Liver (tissue), 9 donors: Measurements from ENCODE around the gene ZNF467. TPM values are rescaled to one million over a fixed set of nuclear protein-coding genes. Genes with fewer than 3 reads are reported as not detected.

Experiments used
- DNase-seq: peaks from one replicate; pipeline ENCODE4 v3.0.0-alpha.2; 2017; ENCODE audit warnings: low spot score
- H3K27ac ChIP-seq, 2 donors: one replicate each; pipeline ENCODE4 v1.7.0; 2013; ENCODE audit warnings: inconsistent platforms in 2 of 2, low read length in 2 of 2, control low read depth in 1 of 2, low read depth in 1 of 2, mild to moderate bottlenecking in 1 of 2
- H3K27me3 ChIP-seq, 4 donors: one replicate each; pipeline versions ENCODE4 v1.6.1 to v1.7.0; 2013; ENCODE audit warnings: low read length in 3 of 4, inconsistent platforms in 1 of 4, mild to moderate bottlenecking in 1 of 4, moderate library complexity in 1 of 4; ENCODE audit not compliant: control insufficient read depth in 4 of 4, insufficient read depth in 4 of 4
- H3K36me3 ChIP-seq, 4 donors: one replicate each; pipeline versions ENCODE4 v1.6.1 to v1.7.0; 2013; ENCODE audit warnings: low read length in 3 of 4, mild to moderate bottlenecking in 3 of 4, low read depth in 1 of 4, moderate library complexity in 1 of 4; ENCODE audit not compliant: control insufficient read depth in 4 of 4, insufficient read depth in 3 of 4
- H3K4me1 ChIP-seq, 4 donors: one replicate each; pipeline versions ENCODE4 v1.6.1 to v1.7.0; 2013; ENCODE audit warnings: low read length in 3 of 4, mild to moderate bottlenecking in 3 of 4, moderate library complexity in 1 of 4; ENCODE audit not compliant: control insufficient read depth in 4 of 4, insufficient read depth in 4 of 4
- H3K4me3 ChIP-seq, 3 donors: one replicate each; pipeline versions ENCODE4 v1.6.1 to v1.7.0; 2013; ENCODE audit warnings: low read length in 3 of 3, control low read depth in 1 of 3, low read depth in 1 of 3, mild to moderate bottlenecking in 1 of 3
- H3K9ac ChIP-seq, 2 donors: one replicate each; pipeline ENCODE4 v1.7.0; 2013; ENCODE audit warnings: low read length in 2 of 2, mild to moderate bottlenecking in 2 of 2, moderate library complexity in 2 of 2, control low read depth in 1 of 2, low read depth in 1 of 2
- H3K9me3 ChIP-seq, 4 donors: one replicate each; pipeline versions ENCODE4 v1.6.1 to v1.7.0; 2013; ENCODE audit warnings: low read length in 3 of 4; ENCODE audit not compliant: control insufficient read depth in 4 of 4
- ATF3 ChIP-seq: IDR thresholded peaks from 2 replicates; pipeline ENCODE4 v1.6.1; 2016; ENCODE audit warnings: antibody characterized with exemption
- CTCF ChIP-seq: fragments of 150-350 bp; IDR thresholded peaks from 2 replicates; pipeline ENCODE4 v1.5.1; 2017; ENCODE audit warnings: improper control_type of control experiment, low read depth, low read length; ENCODE audit not compliant: missing input control
- EGR1 ChIP-seq, 2 donors: IDR thresholded peaks; 2 replicates each; pipeline ENCODE4 v1.6.1; 2016 to 2018; ENCODE audit warnings: antibody characterized with exemption in 2 of 2, low read depth in 2 of 2
- FOXA1 ChIP-seq: IDR thresholded peaks from 2 replicates; pipeline ENCODE4 v1.6.1; 2016; ENCODE audit warnings: antibody characterized with exemption
- FOXA2 ChIP-seq: IDR thresholded peaks from 2 replicates; pipeline ENCODE4 v1.6.1; 2016; ENCODE audit warnings: antibody characterized with exemption
- GABPA ChIP-seq, 2 donors: IDR thresholded peaks in 1 of 2; conservative IDR thresholded peaks in 1 of 2; 2 replicates each; pipeline ENCODE4 v1.6.1; 2016; ENCODE audit warnings: antibody characterized with exemption in 2 of 2, mild to moderate bottlenecking in 1 of 2, moderate library complexity in 1 of 2
- HNF4G ChIP-seq: IDR thresholded peaks from 2 replicates; pipeline ENCODE4 v1.6.1; 2016; ENCODE audit warnings: antibody characterized with exemption
- MAX ChIP-seq: IDR thresholded peaks from 2 replicates; pipeline ENCODE4 v1.6.1; 2016; ENCODE audit warnings: antibody characterized with exemption
- RAD21 ChIP-seq, 2 donors: IDR thresholded peaks; 2 replicates each; pipeline ENCODE4 v1.6.1; 2016; ENCODE audit warnings: antibody characterized with exemption in 2 of 2, mild to moderate bottlenecking in 2 of 2
- REST ChIP-seq: IDR thresholded peaks from 2 replicates; pipeline ENCODE4 v1.6.1; 2016; ENCODE audit warnings: antibody characterized with exemption, mild to moderate bottlenecking
- SP1 ChIP-seq: IDR thresholded peaks from 2 replicates; pipeline ENCODE4 v1.6.1; 2018; ENCODE audit warnings: antibody characterized with exemption, mild to moderate bottlenecking
- YY1 ChIP-seq: IDR thresholded peaks from 2 replicates; pipeline ENCODE4 v1.6.1; 2016; ENCODE audit warnings: antibody characterized with exemption, mild to moderate bottlenecking
- ZBTB33 ChIP-seq: IDR thresholded peaks from 2 replicates; pipeline ENCODE4 v1.6.1; 2016; ENCODE audit warnings: antibody characterized with exemption
- WGBS: extraction: QIAGEN DNeasy Blood & Tissue Kit; methylation state at CpG from one replicate; pipeline ENCODE4 v1.1.7; 2013; 5-methylcytosine and 5-hydroxymethylcytosine counted together
- polyA plus RNA-seq, 2 donors: library from polyadenylated mRNA; stranded (reverse) in 1 of 2; unstranded in 1 of 2; fragments of 200-250 nt in 1 of 2; fragments of >200 nt in 1 of 2; fragmentation: Nextera tagmentation in 1 of 2; extraction: Ambion mirVana in 1 of 2; gene quantifications; one replicate each; pipeline versions ENCODE4 v1.2.1 to v1.2.3, GENCODE V29; 2013 to 2015
- total RNA-seq, 2 donors: library from RNA; depleted of rRNA; stranded (reverse); fragments of >200 nt; gene quantifications; one replicate each; pipeline ENCODE4 v1.2.3, GENCODE V29; 2014
- donor health status: healthy.
- donor health status: healthy.
- donor health status: healthy.
- donor health status: healthy.
- donor health status: healthy.

Gene ZNF467
- total and polyA plus RNA-seq, 4 donors: 2.8 to 4.0 (median 3.7) TPM

- no peak overlapping the region for H3K27ac ChIP-seq
- no peak overlapping the region for H3K9ac ChIP-seq
- TF ChIP-seq REST: no peak
- TF ChIP-seq HNF4G: no peak
- TF ChIP-seq CTCF: no peak
- TF ChIP-seq YY1: no peak
- no peak for TF ChIP-seq MAX
- no peak for TF ChIP-seq ATF3
- TF ChIP-seq SP1: no peak
- no peak for TF ChIP-seq RAD21 (IDR thresholded peaks at IDR 0.05)
- no peak for TF ChIP-seq FOXA2
- no peak for TF ChIP-seq EGR1 (IDR thresholded peaks at IDR 0.05; ENCODE audit: low read depth in 2 of 2)
- TF ChIP-seq GABPA (IDR thresholded peaks at IDR 0.05 in 1 of 2, conservative IDR thresholded peaks at IDR 0.05 in 1 of 2): no peak
- no peak for TF ChIP-seq FOXA1
- no peak for TF ChIP-seq ZBTB33
- 89% methylated on average over 12 of the region's 12 CpGs for WGBS
- H3K4me3 ChIP-seq: no peak overlapping the region
- H3K9me3 ChIP-seq: no peaks in the 10 kb centered on the region
- no peaks in the 10 kb centered on the region for H3K36me3 ChIP-seq
- no peaks in the 10 kb centered on the region for H3K27me3 ChIP-seq
- DNase-seq: no peak
- no peaks in the 10 kb centered on the region for H3K4me1 ChIP-seq
Measured at GRCh38 chr7:149759093-149759860, 14.1 kb downstream of the ZNF467 start.
